Effector CD4-positive, alpha-beta T cell (primary cell): ENCODE results near the gene TGOLN2.
"Not testable (repeated sequence)": the region's sequence is repeated elsewhere in the genome, so short reads cannot be mapped to it uniquely, and the experiment has no call there.

ENCODE experiments used
- DNase-seq: peaks from one replicate; pipeline ENCODE4 v3.0.0-alpha.2; 2020
- total RNA-seq: gene quantifications from one replicate; lab custom pipeline; 2026; lab: John Stamatoyannopoulos, UW

The TGOLN2 gene
- total RNA-seq: 261 reads per million, percentile 94 among the genes with 10 or more reads in this experiment

DNA sequence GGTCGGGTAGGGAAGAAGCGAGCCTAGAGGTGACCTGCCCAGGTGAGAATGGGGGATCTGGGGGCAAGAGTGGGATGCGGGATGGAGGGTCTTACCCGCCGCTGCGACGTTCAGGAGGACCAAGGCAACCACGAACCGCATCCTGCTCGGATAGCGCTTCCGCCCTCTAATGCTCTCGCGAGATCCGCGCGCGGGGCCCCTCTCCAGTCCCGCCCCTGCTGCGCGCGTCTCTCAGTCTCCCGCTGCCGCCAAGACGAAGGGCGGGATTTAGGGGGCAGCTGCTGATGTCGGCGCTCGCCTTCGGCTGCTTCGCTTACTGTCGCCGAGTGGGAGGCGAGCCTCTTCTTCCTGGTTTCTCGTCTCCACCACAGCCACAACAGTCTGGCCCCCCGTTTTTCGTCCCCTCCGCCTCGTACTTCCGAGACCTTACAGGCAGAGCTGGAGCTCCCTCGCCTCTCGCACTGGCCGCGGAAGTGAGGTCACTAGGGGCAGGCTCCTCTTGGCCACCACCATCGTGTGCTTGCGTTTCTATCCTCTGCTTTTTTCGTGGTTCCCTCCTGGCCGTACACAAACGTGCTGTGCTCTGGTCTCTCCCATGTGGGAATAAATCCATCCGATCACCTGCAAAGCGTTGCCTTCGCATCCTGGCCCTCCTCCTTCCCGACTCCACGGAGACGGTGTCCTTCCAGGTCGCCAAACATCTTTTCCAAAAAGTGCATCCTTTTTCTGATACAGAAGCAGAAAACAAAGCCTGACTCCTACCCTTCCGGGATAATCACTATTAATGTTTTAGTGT lies at the start of gene TGOLN2:
TSS of gene TGOLN2 (minus strand) at position 168 of the 796 bp plus-strand sequence. CDS start at position 141, 27 bp downstream.
- DNase-seq: peak; percentile 93

GRCh38 chr2:85377083-85377482 lies 49.3 kb upstream of the TGOLN2 start:
- no peak for DNase-seq

- DNase-seq: no peak
Measured at GRCh38 chr2:85376291-85377065, 48.7 kb upstream of the TGOLN2 start.

- DNase-seq: no peak
Measured at GRCh38 chr2:85371045-85371444, 43.3 kb upstream of the TGOLN2 start.

- no peak for DNase-seq
Measured at GRCh38 chr2:85369500-85369899, 41.7 kb upstream of the TGOLN2 start.

DNA sequence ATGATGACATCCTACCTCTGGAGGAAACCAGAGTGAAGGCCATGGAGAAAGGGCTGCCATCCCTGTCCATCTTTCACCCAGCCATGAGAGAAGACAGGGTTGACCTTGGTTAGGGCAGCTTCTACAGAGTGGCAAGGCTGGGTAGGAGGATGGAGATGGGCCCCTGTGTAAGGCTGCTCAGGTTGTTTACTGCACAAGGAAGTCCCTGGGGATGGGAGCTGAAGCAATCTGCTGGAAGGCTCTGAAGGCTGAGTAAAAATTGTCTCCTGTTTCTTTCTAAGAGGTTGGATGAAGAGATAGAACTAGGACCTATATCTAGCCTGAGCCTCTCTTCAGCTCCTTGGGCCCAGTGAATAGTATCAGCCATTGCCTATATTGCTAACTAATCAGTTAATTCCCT lies 41.1 kb upstream of the TGOLN2 start:
- DNase-seq: no peak

DNA sequence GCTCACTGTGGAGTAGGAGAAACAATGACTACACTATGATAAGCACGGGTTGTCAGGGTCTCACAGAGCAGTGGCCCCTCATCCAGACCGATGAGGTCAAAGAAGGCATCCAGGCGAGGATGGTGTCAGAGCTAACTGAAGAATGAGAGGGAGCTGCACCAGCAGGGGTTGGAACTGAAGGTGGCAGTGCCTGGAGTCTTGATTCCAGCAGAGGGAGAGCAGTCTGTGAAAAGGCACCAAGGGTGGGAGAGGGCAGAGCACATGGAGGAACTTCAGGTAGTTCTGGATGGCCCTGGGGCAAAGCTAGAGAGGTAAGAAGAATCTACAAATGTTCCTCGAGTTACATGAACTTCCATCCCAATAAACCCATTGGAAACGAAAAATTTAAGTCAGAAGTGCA lies 39.4 kb upstream of the TGOLN2 start:
- no peak for DNase-seq

- not testable (repeated sequence) for DNase-seq
Measured at GRCh38 chr2:85362653-85363387, 35.0 kb upstream of the TGOLN2 start.

GRCh38 chr2:85357736-85358135 lies 29.9 kb upstream of the TGOLN2 start:
- no peak for DNase-seq

GRCh38 chr2:85356186-85356585 lies 28.4 kb upstream of the TGOLN2 start:
- no peak for DNase-seq

GRCh38 chr2:85355521-85355920 lies 27.7 kb upstream of the TGOLN2 start:
- no peak for DNase-seq

DNA sequence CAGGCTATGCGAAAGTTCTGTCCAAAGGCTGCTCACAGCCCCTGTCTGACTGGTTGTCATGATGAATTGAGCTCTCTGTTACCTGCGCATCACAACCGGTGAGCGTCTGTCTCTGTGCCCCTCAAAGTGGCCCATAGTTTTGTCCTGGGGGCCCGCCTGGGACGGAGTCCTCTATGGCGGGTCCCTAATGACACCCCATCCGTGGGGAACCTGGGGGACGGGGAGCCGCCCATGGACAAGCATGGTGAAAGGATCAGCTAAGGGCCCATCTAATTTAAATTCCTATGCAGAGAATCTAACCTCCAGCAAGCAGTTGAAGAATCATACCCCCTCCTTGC lies 27.3 kb upstream of the TGOLN2 start:
- DNase-seq: no peak

DNA sequence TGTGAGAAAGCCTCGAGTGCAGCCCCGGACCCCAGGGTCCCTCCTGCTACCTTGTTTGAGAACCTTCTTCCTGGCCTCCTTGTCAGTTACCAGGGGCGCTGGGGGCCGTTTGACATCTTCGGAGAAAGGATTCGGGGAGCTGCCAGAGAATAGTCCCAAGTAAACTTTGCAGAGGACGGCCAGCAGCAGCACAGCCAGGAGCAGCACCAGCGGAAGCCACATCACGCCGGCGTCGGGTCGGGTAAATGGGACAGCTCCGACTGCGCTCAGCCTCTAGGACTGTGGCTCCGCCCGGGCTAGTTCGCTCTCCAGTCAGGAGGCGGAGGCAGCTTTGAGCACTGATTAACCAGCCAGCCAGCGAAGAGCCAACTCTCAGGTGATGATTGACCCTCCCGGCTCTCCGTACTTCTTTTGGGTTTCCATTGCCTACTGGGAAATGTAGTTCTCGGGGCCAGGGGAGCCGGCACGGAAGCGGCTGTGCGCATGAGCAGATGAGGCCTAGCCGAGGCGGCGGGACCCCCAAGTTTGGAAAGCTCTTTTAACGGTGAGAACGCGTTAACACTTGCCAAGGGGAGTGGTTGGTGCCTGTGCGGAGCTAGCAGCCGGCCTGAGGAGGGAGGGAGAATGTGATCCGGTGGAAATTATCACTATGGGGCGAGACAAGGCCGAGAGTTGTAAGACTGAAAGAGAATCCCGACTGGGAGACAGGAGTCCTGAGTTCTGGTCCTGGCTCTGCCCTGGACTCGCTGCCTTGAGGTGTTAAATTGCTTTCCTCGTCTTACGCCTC lies 26.7 kb upstream of the TGOLN2 start, which contains the start of the genes ELMOD3 and RETSAT:
TSS of gene ELMOD3 (plus strand) at position 484 of the 787 bp plus-strand sequence. CDS start 2,430 bp downstream, outside the sequence.
TSS of gene RETSAT (minus strand) at position 243 of the 787 bp plus-strand sequence. CDS start at position 222, 21 bp downstream.
- peak; percentile 99 for DNase-seq

- DNase-seq: no peak
Measured at GRCh38 chr2:85353876-85354285, 26.1 kb upstream of the TGOLN2 start.

- no peak for DNase-seq
Measured at GRCh38 chr2:85347599-85347998, 19.8 kb upstream of the TGOLN2 start.

DNA sequence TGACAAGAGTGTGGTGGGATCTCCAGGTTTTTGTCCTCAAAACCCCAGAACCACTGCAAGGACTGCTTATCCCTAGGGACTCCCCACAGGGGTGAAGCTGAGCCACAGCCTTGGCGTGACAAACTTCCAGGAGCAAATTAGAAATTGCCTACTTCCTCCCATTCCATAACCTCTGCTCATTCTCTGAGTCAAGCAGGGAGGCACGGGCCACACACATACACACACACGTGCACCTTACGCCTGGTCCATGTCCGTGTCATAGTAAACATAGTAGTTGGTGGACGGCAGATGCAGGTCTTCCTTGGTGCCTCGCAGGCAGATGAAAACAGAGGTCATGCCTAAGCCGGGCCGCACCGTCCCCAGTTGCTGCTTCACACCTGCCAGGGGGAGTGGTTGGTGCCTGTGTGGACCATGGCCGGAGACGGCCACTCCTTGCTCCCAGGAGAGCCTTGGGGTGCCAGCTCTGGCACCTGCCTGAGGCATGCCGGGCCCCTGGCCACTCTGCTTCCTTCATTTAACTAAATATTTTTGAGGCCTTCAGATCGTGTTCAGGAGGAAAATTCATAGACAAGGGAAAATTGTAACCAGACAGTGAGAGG lies 16.7 kb upstream of the TGOLN2 start:
- no peak for DNase-seq

GRCh38 chr2:85343207-85343895 lies 15.6 kb upstream of the TGOLN2 start:
- DNase-seq: not testable (repeated sequence)

DNA sequence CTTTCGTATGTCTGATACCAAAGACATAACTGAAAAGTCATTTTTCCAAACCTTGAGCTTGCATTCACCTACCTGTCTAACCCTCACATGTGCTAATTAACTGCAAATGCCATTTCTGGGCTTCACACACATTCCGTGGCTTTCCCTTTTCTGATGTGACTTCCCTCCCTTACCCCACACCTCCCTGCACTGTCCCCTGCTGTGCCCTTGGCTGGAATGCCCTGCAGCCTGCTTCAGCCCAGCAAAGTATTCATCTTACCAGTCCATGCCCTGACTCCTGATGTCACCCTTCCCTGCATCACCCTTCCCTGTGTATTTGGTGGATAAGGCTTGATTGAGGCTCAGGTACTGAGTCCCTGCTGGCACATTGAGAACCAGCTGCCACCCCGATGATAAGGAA lies 14.4 kb upstream of the TGOLN2 start:
- no peak for DNase-seq

DNA sequence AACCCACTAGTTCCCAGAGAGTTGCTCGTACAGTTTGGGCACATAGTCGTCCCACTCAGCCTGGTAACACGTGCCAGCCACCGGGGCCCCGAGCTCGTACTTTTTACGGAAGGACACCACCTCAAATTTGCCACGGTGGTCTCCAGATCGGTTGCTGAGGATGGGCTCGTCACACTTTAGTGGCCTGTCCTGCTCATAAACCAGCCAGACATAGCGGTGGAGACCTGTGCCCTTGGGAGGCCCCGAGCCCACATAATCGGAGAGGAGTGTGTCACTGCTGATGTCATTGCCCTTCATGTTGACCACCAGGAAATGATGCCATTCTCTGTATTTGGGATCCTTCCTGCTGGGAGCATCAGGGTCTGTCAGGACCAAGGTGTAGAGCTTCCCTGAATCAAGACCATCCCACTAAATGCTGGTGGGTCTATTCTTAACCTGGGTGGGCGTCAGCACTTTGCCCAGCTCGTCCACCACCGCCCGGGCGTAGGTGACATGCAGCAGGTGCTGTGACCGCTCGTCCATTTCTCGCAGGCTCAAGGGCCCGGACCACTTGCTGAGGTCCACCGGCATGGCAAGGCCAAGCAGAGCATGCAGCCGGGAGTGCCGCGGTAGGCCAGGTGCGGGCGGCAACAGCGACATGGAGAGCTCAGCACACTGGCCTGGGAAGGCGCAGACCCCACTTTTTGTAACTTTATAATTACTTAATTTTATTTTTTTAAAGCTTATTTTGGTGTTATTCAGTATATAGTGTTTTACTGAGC lies 13.7 kb upstream of the TGOLN2 start:
- no peak for DNase-seq
